ENCODE data around the gene SH3RF3. TPM values are rescaled to one million over a fixed set of nuclear protein-coding genes. Genes with fewer than 3 reads are reported as not detected.

SH3RF3 gene
- polyA plus RNA-seq, 4 donors, result 4.5 to 6.4 (median 5.7) TPM

- DNase-seq (ENCODE audit: low read depth in 4 of 4, low spot score in 2 of 4), result no peak
Measured at GRCh38 chr2:109475531-109476210, 346.7 kb downstream of the SH3RF3 start.

DNA sequence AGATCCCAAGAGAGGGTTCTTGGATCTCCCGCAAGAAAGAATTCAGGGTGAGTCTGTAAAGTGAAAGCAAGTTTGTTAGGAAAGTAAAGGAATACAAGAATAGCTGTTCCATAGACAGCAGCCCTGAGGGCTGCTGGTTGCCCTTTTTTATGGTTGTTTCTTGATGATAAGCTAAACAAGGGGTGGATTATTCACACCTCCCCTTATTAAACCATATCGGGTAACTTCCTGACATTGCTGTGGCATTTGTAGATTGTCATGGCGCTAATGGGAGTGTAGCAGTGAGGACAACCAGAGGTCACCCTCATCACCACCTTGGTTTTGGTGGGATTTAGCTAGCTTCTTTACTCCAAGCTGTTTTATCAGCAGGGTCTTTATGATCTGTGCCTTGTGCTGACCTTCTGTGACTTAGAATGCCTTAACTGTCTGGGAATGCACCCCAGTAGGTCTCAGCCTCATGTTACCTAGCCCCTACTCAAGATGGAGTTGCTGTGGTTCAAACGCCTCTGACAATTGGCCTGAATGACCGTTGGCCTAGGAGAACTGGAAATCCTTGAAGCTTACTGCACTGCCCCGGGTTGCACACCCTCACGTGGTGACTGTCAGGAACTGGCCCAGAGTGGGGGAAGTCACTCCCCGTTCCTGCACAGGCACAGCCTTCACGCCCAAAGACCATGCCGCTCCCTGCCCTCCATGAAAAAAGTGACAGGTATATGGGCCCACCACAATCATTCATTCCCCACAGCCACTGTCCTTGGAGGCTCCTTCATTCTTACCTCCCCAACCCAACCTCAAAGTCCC lies 347.8 kb downstream of the SH3RF3 start:
- no peak for DNase-seq (ENCODE audit: low read depth in 4 of 4, low spot score in 2 of 4)

DNA sequence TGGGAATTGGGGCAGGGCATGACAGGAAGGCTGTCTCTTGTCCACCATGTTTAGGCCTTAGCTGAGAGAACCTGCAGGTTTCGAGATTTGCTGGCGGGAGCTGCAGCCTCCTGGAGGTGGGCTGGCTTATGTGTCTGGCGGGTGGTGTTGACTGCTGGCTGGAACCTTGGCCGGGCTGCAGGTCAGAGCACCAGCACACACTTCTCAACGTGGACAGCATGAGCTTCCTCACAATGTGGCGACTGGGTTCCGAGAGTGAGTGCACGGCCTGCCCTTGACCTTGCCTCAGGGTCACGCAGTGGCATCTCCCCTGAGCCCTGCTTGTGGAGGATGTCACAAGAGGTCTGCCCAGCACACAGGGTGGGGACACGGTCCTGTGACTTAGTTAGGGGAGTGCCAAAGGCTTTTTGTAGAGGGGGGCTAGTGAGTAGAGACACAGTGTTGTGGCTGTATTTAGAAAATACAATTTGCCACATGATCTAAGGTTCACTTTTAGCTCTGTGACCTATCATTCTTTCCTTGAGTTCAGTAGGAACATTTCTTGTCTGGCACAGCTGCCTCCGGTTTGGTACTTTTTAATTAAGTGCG lies 350.0 kb downstream of the SH3RF3 start:
- DNase-seq (ENCODE audit: low read depth in 4 of 4, low spot score in 2 of 4), result no peak

DNA sequence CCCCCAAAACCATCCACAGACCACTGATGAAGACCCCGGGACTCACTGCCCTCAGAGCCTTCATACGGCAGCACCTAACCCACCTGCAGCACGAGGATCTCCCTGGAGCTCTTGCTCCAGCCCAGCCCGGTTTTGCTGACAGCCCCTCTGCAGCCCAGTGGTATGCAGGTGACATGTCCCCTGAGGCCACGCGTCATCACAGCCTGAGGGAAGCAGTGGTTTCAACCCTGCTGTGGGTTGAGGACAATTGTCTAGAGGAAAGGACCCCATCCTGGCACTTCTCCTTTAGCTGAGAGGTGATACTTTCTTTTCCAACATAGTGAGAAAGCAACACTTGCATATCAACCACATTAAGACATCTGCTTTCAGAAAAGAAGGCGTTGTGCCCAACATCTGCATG lies 350.8 kb downstream of the SH3RF3 start:
- DNase-seq (ENCODE audit: low read depth in 4 of 4, low spot score in 2 of 4), result no peak

GRCh38 chr2:109480486-109481195 lies 351.6 kb downstream of the SH3RF3 start:
- DNase-seq (ENCODE audit: low read depth in 4 of 4, low spot score in 2 of 4), result no peak

GRCh38 chr2:109481196-109481555 lies 352.2 kb downstream of the SH3RF3 start:
- DNase-seq (ENCODE audit: low read depth in 4 of 4, low spot score in 2 of 4), result no peak

DNA sequence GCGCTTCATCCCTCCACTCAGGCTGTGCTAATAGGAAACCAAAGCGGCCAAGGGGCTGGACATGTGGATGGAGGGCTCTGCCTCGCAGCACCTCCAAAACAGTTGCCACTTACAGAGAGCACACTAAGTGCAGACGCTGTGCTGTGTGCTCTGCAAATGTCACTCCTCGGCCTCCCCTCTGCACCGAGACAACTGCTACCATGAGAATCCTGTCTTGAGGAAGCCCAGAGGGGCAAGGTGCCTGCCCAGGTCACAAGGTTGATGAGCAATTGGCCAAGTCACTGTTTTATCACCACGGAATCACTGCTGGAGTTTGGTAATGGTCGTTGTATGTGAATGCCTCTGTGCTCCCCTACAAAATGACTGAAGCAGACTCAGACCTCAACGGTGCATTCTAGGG lies 352.6 kb downstream of the SH3RF3 start:
- DNase-seq (ENCODE audit: low read depth in 4 of 4, low spot score in 2 of 4), result no peak

GRCh38 chr2:109482361-109482861 lies 353.4 kb downstream of the SH3RF3 start:
- DNase-seq (ENCODE audit: low read depth in 4 of 4, low spot score in 2 of 4), result no peak

- no peak for DNase-seq (ENCODE audit: low read depth in 4 of 4, low spot score in 2 of 4)
Measured at GRCh38 chr2:109486711-109487535, 357.9 kb downstream of the SH3RF3 start.

DNA sequence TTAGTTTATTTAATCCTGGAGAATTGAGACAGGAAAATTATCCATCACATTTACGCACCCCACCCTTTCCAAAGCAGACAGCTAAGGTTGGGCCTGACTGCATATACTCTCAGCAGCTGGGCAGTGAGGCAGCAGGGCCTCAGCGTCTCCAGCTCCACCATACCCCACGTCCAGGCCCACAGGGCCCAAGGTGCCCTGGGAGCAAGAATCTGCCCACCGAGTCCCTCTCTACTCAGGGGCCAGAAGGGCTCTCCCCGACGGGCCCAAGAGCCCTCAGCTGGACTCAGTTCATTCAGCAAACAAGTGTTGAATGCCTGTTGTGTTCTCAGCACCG lies 358.5 kb downstream of the SH3RF3 start:
- DNase-seq (ENCODE audit: low read depth in 4 of 4, low spot score in 2 of 4), result no peak

GRCh38 chr2:109487871-109488655 lies 359.1 kb downstream of the SH3RF3 start:
- no peak for DNase-seq (ENCODE audit: low read depth in 4 of 4, low spot score in 2 of 4)

GRCh38 chr2:109489296-109489695 lies 360.3 kb downstream of the SH3RF3 start:
- no peak for DNase-seq (ENCODE audit: low read depth in 4 of 4, low spot score in 2 of 4)

DNA sequence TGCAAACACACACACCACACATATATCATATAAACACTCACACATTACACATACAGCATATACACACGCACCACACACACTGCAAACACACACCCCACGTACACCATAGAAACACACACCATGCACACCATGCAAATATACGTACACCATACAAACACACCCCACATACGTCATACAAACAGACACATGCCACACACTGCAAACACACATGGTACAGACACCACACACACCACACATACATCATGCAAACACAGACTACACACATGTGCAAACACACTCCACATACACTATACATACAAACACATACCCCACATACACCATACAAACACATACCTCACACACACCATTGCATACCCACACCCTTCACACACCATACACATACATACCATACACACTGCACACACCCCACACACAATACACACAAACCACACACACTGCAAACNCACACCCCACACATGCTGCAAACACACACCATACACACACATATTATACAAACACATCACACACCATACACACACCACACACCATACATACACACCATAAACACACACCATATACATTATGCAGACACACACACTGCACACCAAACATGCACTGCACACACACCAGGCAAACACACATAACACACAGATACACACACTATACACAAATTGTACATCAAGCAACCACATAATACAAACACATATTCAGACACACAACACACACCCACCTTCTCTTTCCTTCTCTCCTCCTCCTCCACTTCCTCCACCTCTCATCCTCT lies 364.4 kb downstream of the SH3RF3 start:
- DNase-seq (ENCODE audit: low read depth in 4 of 4, low spot score in 2 of 4), result no peak

DNA sequence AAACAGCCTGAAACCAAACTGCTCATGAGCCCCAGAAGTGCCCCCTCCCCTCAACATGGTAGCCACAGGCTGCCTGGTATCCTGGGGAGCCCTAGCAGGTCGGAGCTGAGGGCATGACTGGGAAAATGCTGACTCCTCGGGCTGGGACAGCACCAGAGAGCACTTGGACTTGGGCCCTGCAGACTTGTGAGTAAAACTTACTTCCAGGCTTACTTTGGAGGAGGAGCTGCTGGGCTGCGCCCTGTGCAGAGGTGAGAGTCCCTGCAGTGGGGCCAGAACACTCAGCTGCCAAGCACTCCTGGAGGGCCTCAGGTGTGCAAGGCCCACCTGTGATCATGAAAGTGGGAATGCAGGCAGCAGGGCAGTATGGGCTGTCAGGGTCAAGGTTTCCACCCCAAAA lies 365.3 kb downstream of the SH3RF3 start:
- no peak for DNase-seq (ENCODE audit: low read depth in 4 of 4, low spot score in 2 of 4)

GRCh38 chr2:109497463-109497862 lies 368.5 kb downstream of the SH3RF3 start:
- no peak for DNase-seq (ENCODE audit: low read depth in 4 of 4, low spot score in 2 of 4)

DNA sequence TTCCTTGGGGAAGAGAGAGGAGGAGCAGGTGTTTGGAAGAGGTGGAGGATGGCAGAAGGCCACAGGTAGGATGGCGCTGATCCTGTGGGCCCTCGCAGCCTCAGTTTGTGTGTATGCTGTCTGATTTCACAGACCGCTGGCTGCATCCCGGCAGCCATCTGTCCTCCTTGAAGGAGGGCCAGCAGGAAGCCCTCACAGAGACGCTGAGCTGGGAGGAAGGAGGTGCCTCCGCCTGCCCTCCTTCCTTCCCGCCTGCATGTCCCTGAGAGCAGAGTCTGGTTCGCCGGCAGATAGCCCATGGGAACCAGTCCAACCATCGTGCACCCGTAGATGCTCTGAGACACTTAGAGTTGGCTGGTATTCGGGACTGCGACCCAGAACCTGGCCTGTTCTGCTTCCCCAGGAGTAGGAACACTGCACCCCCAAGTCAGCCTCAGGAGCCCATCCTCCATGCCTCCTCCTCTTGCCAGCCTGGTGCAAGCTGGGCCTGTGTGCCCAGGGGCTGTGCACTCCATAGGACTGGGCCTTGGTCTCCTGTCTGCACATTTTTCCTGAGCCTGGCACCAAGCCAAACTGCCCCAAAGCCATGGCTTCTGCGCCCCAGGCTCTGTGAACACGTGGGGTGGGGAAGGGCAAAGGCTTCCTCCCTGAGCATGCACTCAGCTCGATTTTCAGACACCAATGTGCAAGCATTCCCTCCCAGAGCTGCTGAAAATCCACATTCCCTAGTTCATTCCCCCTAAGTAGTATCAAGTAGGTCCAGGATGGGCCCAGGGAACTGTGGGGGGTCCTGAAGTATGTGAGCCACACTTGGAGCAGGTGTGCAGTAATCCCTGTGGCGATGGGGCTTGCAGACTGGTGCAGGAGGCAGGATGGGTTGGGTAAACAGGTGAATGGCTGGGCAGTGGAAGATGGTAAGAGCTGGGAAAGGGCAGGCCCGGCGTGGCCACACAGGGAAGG lies 369.2 kb downstream of the SH3RF3 start:
- no peak for DNase-seq (ENCODE audit: low read depth in 4 of 4, low spot score in 2 of 4)

DNA sequence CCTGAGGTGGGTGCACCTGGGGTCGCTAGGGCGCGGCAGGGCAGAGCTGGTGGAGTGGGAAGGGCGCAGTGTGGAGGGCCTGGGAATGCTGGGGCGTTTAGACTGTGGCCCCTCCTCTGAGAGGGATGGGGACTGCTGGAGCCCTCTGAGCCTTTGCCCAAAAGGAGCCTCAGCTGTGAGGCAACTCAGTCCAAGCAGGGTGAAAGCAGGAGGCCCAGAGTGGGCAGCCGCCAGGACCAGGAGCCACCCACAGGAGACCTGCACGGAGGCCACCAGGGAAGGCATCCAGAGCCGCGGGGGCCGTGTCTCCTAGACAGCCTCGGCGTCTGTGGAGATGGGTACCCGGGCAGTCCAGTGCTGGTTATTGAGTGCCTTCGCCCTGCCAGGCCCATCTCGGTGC lies 369.9 kb downstream of the SH3RF3 start:
- no peak for DNase-seq (ENCODE audit: low read depth in 4 of 4, low spot score in 2 of 4)

- no peak for DNase-seq (ENCODE audit: low read depth in 4 of 4, low spot score in 2 of 4)
Measured at GRCh38 chr2:109499566-109499965, 370.6 kb downstream of the SH3RF3 start.
